Measurements from ENCODE around the gene TBC1D24.

Gene TBC1D24

DNA sequence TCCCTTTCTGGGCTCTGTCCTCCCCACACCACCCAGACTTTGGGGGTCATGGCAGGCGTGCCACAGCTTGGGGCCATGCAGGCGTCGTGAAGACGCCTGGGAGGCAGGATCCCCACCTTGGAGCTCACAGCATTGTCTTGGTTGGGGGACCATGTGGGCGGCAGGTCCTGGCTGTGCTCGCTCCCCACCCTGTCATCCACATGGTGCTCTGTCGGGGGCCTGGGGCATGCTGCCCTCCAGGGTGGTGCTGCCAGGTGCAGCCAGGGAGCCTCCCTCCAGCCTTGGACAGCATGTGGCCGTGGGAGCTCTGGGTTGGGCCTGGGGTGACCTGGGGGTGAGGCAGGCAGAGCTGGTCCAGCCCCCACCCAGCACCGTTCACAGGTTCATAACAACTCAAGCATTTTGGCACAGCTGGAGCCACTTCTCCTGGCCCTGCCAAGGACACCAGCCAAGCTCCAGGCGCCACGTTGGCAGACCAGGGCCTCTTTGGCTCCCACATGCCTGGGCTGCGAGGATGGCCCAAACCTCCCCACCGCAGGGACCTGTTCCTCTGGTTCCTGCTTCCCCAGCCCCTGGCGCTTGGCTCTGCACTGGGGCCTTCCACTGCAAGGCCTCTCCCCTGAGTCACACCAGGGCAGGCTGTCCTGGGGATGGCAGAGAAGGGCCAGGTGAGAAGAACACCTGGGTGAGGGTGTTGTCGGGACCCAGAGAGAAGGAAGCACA, 23.8 kb downstream of the TBC1D24 start:
- TF ChIP-seq, protein P1, sequence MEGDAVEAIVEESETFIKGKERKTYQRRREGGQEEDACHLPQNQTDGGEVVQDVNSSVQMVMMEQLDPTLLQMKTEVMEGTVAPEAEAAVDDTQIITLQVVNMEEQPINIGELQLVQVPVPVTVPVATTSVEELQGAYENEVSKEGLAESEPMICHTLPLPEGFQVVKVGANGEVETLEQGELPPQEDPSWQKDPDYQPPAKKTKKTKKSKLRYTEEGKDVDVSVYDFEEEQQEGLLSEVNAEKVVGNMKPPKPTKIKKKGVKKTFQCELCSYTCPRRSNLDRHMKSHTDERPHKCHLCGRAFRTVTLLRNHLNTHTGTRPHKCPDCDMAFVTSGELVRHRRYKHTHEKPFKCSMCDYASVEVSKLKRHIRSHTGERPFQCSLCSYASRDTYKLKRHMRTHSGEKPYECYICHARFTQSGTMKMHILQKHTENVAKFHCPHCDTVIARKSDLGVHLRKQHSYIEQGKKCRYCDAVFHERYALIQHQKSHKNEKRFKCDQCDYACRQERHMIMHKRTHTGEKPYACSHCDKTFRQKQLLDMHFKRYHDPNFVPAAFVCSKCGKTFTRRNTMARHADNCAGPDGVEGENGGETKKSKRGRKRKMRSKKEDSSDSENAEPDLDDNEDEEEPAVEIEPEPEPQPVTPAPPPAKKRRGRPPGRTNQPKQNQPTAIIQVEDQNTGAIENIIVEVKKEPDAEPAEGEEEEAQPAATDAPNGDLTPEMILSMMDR (IDR thresholded peaks at IDR 0.05; ENCODE audit: low read depth, low read length) = no peak
- no peak for DNase-seq (ENCODE audit: extremely low read depth, low read depth)

DNA sequence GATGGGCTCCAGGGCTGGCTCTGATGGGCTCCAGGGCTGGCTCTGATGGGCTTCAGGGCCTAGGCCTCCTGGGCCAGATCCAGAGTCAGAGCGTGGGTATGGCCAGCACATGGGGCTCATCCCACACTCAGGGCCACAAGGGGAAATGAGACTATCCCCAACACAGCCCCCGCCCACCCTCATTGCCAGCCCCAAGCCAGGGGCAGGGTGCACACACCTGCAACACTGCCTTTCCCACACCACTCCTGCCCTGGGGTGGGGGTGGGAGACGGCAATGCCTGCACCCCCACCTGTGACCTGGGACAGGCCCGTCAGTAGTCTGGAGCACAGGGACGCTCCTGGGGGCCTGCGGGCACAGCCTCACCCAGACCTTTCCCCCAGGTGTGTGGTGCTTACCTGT, 24.5 kb downstream of the TBC1D24 start:
- TF ChIP-seq, protein P1 (IDR thresholded peaks at IDR 0.05; ENCODE audit: low read depth, low read length) = no peak
- DNase-seq (ENCODE audit: extremely low read depth, low read depth) = no peak

DNA sequence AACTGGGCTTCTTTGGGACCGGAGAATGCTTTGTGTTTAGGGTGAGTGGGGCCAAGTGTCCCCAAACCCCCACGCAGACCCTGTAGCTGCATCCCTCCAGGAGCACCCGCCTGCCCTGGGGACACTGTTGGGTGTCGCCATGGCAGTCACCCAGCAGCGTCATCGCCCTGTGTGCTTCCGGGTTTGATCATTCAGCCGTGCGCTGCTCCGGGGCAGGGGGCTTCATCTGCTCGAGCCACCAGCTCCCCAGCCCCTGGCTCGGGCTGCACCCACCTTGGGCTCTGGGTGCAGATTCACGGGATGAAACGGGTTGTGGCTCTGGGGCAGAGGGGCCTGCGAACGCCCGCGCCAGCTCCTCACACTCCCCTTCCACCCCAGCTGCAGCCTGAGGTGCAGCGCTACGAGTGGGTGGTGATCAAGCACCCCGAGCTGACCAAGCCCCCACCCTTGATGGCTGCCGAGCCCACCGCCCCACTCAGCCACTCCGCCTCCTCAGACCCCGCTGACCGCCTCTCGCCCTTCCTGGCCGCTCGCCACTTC, 25.0 kb downstream of the TBC1D24 start:
- TF ChIP-seq, protein P1 (IDR thresholded peaks at IDR 0.05; ENCODE audit: low read depth, low read length) = no peak
- DNase-seq (ENCODE audit: extremely low read depth, low read depth) = no peak

DNA sequence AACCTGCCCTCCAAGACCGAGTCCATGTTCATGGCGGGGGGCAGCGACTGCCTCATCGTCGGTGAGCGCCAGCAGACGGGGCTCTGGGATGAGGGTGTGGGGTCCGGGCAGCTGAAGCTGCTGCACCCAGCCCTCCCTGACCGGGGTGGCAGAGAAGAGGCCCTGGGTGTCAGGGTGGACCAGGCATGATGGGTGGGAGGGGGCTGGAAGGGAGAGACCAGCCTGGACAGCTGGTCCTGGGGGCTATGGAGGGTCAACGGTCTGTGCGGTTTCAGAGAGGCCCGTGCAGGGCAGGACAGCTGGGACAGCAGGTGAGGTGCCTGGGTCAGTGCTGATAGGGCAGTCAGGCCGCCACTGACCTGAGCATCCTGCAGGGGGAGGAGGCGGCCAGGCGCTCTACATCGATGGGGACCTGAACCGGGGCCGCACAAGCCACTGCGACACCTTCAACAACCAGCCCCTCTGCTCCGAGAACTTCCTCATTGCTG, 25.5 kb downstream of the TBC1D24 start:
- no peak for DNase-seq (ENCODE audit: extremely low read depth, low read depth)
- TF ChIP-seq, protein P1 (IDR thresholded peaks at IDR 0.05; ENCODE audit: low read depth, low read length) = no peak

DNA sequence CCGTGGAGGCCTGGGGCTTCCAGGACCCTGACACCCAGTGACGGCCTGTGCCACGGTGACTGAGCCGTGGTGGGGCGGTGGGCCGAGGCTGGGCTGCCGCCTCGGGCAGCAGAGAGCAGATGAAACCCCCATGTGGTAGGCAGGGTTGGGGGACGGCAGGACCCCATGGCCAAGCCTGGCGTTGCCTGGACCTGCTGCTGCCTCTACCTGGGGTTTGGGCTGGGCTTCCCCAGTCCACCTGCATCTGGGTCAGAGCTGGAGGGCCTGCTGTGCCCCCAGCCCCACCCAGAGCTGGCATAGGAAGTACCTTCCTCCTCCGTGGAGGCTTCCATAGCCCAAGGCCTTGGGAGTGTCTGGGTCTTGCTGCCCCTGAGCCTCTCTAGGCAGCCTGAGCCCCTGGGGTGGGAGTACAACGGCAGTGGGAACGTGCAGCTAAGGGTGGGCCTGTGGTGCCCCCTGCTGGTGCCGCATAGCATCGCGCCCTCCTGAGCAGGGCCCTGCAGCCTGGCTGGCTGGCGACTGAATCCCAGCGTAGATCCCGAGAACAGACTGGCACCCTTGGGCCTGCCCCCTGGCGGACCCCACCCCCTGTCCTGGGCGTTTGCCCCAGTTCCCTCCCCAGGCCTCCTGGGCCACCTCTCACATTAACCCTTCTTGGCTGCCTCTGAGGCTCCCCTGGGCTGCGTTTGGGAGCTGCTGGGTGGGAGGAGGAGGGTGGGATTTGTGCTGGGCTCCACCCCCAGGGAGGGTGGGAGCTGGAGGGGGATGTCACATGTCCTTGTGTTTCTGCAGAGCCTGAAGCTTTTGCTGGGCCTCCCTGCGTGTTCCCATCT, 26.2 kb downstream of the TBC1D24 start:
- DNase-seq (ENCODE audit: extremely low read depth, low read depth) = no peak
- TF ChIP-seq, protein P1 (IDR thresholded peaks at IDR 0.05; ENCODE audit: low read depth, low read length) = peak; percentile 96

DNA sequence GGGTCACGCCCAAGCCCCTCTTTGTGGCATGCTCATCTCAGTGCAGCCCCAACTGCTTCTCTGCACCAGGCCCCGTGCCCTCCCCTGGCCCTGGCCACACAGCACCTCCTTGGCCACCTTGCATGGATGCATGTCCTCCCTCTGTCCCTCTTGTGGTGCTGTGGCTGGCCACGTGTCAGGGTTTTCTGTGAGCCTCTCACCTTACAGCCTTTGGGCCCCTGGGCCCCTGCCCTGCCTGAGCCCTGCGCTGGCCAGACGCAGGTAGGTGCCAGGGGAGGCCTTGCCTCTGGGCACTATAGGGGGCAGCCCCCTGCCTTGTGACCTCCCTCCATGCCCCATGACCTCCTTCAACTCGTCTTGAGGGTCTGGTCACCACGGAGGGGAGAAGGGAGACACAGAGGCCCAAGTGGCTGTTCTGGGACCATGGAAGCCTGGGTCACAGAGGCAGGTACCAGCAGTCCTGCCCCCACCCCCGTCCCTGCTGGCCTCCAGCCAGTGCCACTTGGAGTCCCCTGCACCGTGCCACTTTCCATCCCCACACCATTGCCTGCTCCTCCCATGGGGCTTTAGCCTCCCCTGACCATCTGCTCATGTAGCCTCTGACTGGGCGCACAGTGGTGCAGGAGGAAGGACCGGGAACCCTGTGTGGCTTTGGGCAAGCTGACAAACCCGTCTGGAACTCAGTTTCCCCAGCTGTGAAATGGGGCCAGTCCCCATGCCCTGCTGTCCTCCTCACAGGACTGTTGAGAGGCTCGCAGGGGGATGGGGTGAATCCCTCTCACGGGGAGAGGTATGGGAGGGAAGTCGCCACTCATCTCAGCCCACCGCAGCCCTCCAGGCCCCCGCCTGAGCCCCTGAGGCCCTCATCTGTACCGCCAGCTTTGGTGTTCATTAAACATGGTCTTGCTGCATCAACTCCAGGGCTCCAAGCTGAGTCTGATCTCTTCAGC, 27.3 kb downstream of the TBC1D24 start:
- no peak for DNase-seq (ENCODE audit: extremely low read depth, low read depth)
- TF ChIP-seq, protein P1 (IDR thresholded peaks at IDR 0.05; ENCODE audit: low read depth, low read length) = no peak
